K562 (cell line): ENCODE measurements around the gene HOXC12. TPM values are rescaled to one million over a fixed set of nuclear protein-coding genes. Genes with fewer than 3 reads are reported as not detected.

ENCODE experiments used
- ATAC-seq: fragments of 200-7000 bp; cut with Tn5 transposase; 3 replicates; pipeline ENCODE4 v1.9.1; 2020; ENCODE audit warnings: moderate library complexity
- BruUV-seq: library from RNA; stranded (reverse); fragments of 400-500 nt; replicated peaks from 2 replicates; lab custom pipeline; 2021; lab: Mats Ljungman, UMichigan
- CTCF ChIA-PET: fragments of 300-600 bp; formaldehyde crosslinking; extraction: SDS; loops from one replicate; lab custom pipeline; 2021; ENCODE audit warnings: low intra/inter-chr PET ratio; lab: Yijun Ruan, JAX
- POLR2A ChIA-PET: fragments of 300-600, 350-650 bp; sonication (Branson Sonifier 250); formaldehyde crosslinking; extraction: SDS; loops from one replicate; lab custom pipeline; 2021; ENCODE audit warnings: antibody characterized with exemption, inconsistent platforms; lab: Yijun Ruan, JAX
- DNase-seq, 4 experiments: peaks; one replicate each; pipeline versions ENCODE4 v3.0.0 to v3.0.0-alpha.2; 2011 to 2018; ENCODE audit warnings: low spot score in 3 of 4, mixed read lengths in 3 of 4; ENCODE audit errors: extremely low read depth in 1 of 4
- FAIRE-seq: peaks from 2 replicates; lab custom pipeline; 2011; peaks lifted over from hg19 to GRCh38; lab: Jason Lieb, UNC
- H2AFZ ChIP-seq: 2 replicates; pipeline ENCODE4 v1.6.0; 2011; ENCODE audit warnings: low read depth, low read length, control low read depth, inconsistent platforms
- H3K27ac ChIP-seq: fragments of 200-600 bp; 3 replicates; pipeline ENCODE4 v1.8.0; 2011; ENCODE audit warnings: low read depth, mild to moderate bottlenecking, control low read depth, inconsistent platforms, low read length, moderate library complexity, mixed read lengths; ENCODE audit errors: extremely low read depth
- H3K27me3 ChIP-seq, 2 experiments: fragments of 300-600 bp in 1 of 2; 2 replicates in 1 of 2; 3 replicates in 1 of 2; pipeline versions ENCODE4 v1.6.0 to v1.8.0; 2011; ENCODE audit warnings: inconsistent platforms in 2 of 2, low read length in 2 of 2, mild to moderate bottlenecking in 1 of 2, mixed read lengths in 1 of 2, moderate library complexity in 1 of 2; ENCODE audit not compliant: control insufficient read depth in 2 of 2, insufficient read depth in 2 of 2
- H3K36me3 ChIP-seq: fragments of 300-600 bp; 3 replicates; pipeline ENCODE4 v1.8.0; 2011; ENCODE audit warnings: mild to moderate bottlenecking, low read length, inconsistent platforms; ENCODE audit not compliant: control insufficient read depth, insufficient read depth
- H3K4me1 ChIP-seq, 2 experiments: fragments of 200-600 bp in 1 of 2; replicated peaks in 1 of 2; 2 replicates in 1 of 2; 3 replicates in 1 of 2; pipeline versions ENCODE4 v1.5.1 to v1.8.0; 2011; ENCODE audit warnings: inconsistent platforms in 2 of 2, low read length in 2 of 2, mild to moderate bottlenecking in 1 of 2, mixed read lengths in 1 of 2, moderate library complexity in 1 of 2; ENCODE audit not compliant: control insufficient read depth in 2 of 2, insufficient read depth in 2 of 2
- H3K4me2 ChIP-seq: 2 replicates; pipeline ENCODE4 v1.6.1; 2011; ENCODE audit warnings: low read length, control low read depth, inconsistent platforms, mixed read lengths; ENCODE audit not compliant: insufficient read depth
- H3K4me3 ChIP-seq: fragments of 200-600 bp; sonication (generic), shearing (Covaris generic); 2 replicates; pipeline ENCODE4 v1.5.1; 2016; ENCODE audit warnings: control low read depth, inconsistent platforms
- H3K79me2 ChIP-seq: fragments of 200-600 bp; 3 replicates; pipeline ENCODE4 v1.8.0; 2011; ENCODE audit warnings: low read length, inconsistent platforms; ENCODE audit not compliant: control insufficient read depth, insufficient read depth
- H3K9ac ChIP-seq, 2 experiments: 2 replicates each; pipeline versions ENCODE4 v1.6.0 to v1.6.1; 2011; ENCODE audit warnings: low read depth in 2 of 2, low read length in 2 of 2, control low read depth in 1 of 2, inconsistent platforms in 1 of 2, mild to moderate bottlenecking in 1 of 2, mixed read lengths in 1 of 2; ENCODE audit not compliant: insufficient read depth in 1 of 2
- H3K9me1 ChIP-seq: one replicate; pipeline ENCODE4 v1.6.0; 2011; ENCODE audit warnings: inconsistent platforms, mild to moderate bottlenecking, low read length, moderate library complexity; ENCODE audit not compliant: control insufficient read depth, insufficient read depth
- H3K9me3 ChIP-seq: replicated peaks from 2 replicates; pipeline ENCODE4 v1.5.1; 2011; ENCODE audit warnings: low read depth, low read length, inconsistent platforms; ENCODE audit not compliant: control insufficient read depth, insufficient read depth
- H4K20me1 ChIP-seq: replicated peaks from 2 replicates; pipeline ENCODE4 v1.6.1; 2011; ENCODE audit warnings: low read length, inconsistent platforms, mixed read lengths; ENCODE audit not compliant: control insufficient read depth, insufficient read depth
- FOXO4 ChIP-seq: fragments of 450-650 bp; formaldehyde crosslinking; IDR thresholded peaks from 2 replicates; pipeline ENCODE4 v1.4.0; 2020; ENCODE audit warnings: mild to moderate bottlenecking, moderate library complexity
- TSC22D4 ChIP-seq: fragments of 450-650 bp; IDR thresholded peaks from 2 replicates; pipeline ENCODE4 v1.6.1; 2016; ENCODE audit warnings: missing genetic modification characterization, missing biosample characterization, control low read depth
- ZBTB33 ChIP-seq: sonication (generic); formaldehyde crosslinking; IDR thresholded peaks from 2 replicates; pipeline ENCODE4 v1.8.1; 2023; ENCODE audit warnings: mild to moderate bottlenecking, missing genetic modification reagents
- ZNF766 ChIP-seq: fragments of 200-800 bp; sonication (Bioruptor generic); conservative IDR thresholded peaks from 2 replicates; pipeline ENCODE4 v1.6.1; 2016; ENCODE audit warnings: missing genetic modification characterization, missing compliant biosample characterization
- WGBS: fragments of 100-300 bp; shearing (Covaris generic); methylation state at CpG from one replicate; pipeline ENCODE4 v1.1.6; 2016; ENCODE audit warnings: low coverage, mixed read lengths; ENCODE audit not compliant: insufficient coverage; ENCODE audit errors: missing lambda C conversion rate; 5-methylcytosine and 5-hydroxymethylcytosine counted together
- in situ Hi-C: fragments of 300-500 bp; cut with MboI; formaldehyde crosslinking; loops from 4 replicates; pipeline ENCODE4 v1.15.0; 2018; ENCODE audit warnings: inconsistent platforms, mixed read lengths
- intact Hi-C: fragments of 100-400 bp; cut with micrococcal nuclease; formaldehyde crosslinking; loops from 2 replicates; pipeline ENCODE4 v1.14.2; 2022
- polyA plus RNA-seq, 8 experiments: library from polyadenylated mRNA; depleted of rRNA in 4 of 8; stranded (reverse) in 5 of 8; unstranded in 3 of 8; fragments of >200 nt; fragmentation: Nextera tagmentation in 2 of 8; fragmentation: Illumina TruSeq in 1 of 8; extraction: Ambion mirVana in 2 of 8; extraction: Trizol in 1 of 8; gene quantifications; 2 replicates each; pipeline versions ENCODE4 v1.2.1 to v1.2.3, GENCODE V29; 2011 to 2014; ENCODE audit warnings: inconsistent platforms in 1 of 8, missing spikeins in 1 of 8
- total RNA-seq, 7 experiments: library from RNA; depleted of rRNA in 6 of 7; stranded (reverse); fragments of >200 nt in 6 of 7; fragmentation: Illumina TruSeq in 2 of 7; extraction: Trizol in 2 of 7; gene quantifications; 2 replicates each; pipeline versions ENCODE4 v1.2.1 to v1.2.3, GENCODE V29; 2011 to 2021; ENCODE audit warnings: low replicate concordance in 1 of 7

Gene HOXC12
- total and polyA plus RNA-seq, 9 of the 15 experiments (the other 6 are each of a cell fraction or from before 2014, with no cell fraction given), result 0.04 to 0.36 (median 0.11) TPM; not detected in 1

- Histone ChIP-seq H3K9ac (no peak overlapping the region), H3K79me2 (no peaks in the 10 kb centered on the region), H3K4me3 (no peak overlapping the region), H3K9me3 (no peaks in the 10 kb centered on the region), H3K27ac (no peak overlapping the region), H3K4me1 (peaks cover 0 to 25% of the 10 kb centered on the region in 2 experiments; a peak in 2 of 5 replicates), H2AFZ (no peak overlapping the region), H3K4me2 (no peak overlapping the region), H4K20me1 (peaks cover 5% of the 10 kb centered on the region), H3K27me3 (peaks cover 62 to 87% of the 10 kb centered on the region in 2 experiments), H3K9me1 (no peaks in the 10 kb centered on the region), H3K36me3 (no peaks in the 10 kb centered on the region)
- no peak for DNase-seq
- no peak for FAIRE-seq
- BruUV-seq, result no TSS peak
- no peak for ATAC-seq
- intact Hi-C loops (no loop called here), in situ Hi-C loops (no loop called here)
- ChIA-PET CTCF (no interaction called here), POLR2A (interaction anchor here (0.6 to 1.4 kb wide), 3 partner anchors 16 to 154 kb away, joined by 4 read pairs; no protein-coding TSS in a partner anchor)
- WGBS, result 10% methylated on average over 9 of the region's 9 CpGs
- TF ChIP-seq FOXO4 (CRISPR knock-in tag), result no peak
- no peak for TF ChIP-seq ZBTB33 (CRISPR knock-in tag)
- TF ChIP-seq TSC22D4, result no peak
- TF ChIP-seq ZNF766 (CRISPR knock-in tag), result no peak
Measured at GRCh38 chr12:53972152-53972702, 17.5 kb downstream of the HOXC12 start.
